Thymus (tissue), 11 donors: ENCODE measurements around the gene COL23A1. TPM values are rescaled to one million over a fixed set of nuclear protein-coding genes. Genes with fewer than 3 reads are reported as not detected.

ENCODE experiments used
- DNase-seq, 9 donors: peaks; one replicate each; pipeline ENCODE4 v3.0.0-alpha.2; 2013; ENCODE audit warnings: low spot score in 9 of 9, low read depth in 6 of 9, missing footprints in 1 of 9
- H3K27ac ChIP-seq, 2 donors: one replicate each; pipeline ENCODE4 v1.5.1; 2013; ENCODE audit warnings: control low read depth in 1 of 2, low read depth in 1 of 2, low read length in 1 of 2, mild to moderate bottlenecking in 1 of 2, moderate library complexity in 1 of 2
- H3K27me3 ChIP-seq, 2 donors: one replicate each; pipeline ENCODE4 v1.5.1; 2013; ENCODE audit warnings: low read length in 1 of 2; ENCODE audit not compliant: control insufficient read depth in 2 of 2, insufficient read depth in 1 of 2
- H3K36me3 ChIP-seq, 2 donors: one replicate each; pipeline ENCODE4 v1.5.1; 2013; ENCODE audit warnings: low read length in 1 of 2, mild to moderate bottlenecking in 1 of 2, moderate library complexity in 1 of 2; ENCODE audit not compliant: control insufficient read depth in 2 of 2, insufficient read depth in 2 of 2
- H3K4me1 ChIP-seq, 2 donors: one replicate each; pipeline ENCODE4 v1.5.1; 2013; ENCODE audit warnings: low read length in 2 of 2; ENCODE audit not compliant: control insufficient read depth in 2 of 2, insufficient read depth in 2 of 2
- H3K4me3 ChIP-seq, 2 donors: one replicate each; pipeline ENCODE4 v1.5.1; 2013; ENCODE audit warnings: low read length in 2 of 2, control low read depth in 1 of 2, mild to moderate bottlenecking in 1 of 2
- H3K9me3 ChIP-seq, 2 donors: one replicate each; pipeline ENCODE4 v1.5.1; 2013; ENCODE audit warnings: low read length in 1 of 2, mild to moderate bottlenecking in 1 of 2; ENCODE audit not compliant: control insufficient read depth in 2 of 2, insufficient read depth in 1 of 2
- WGBS: extraction: QIAGEN DNeasy Blood & Tissue Kit; methylation state at CpG from one replicate; pipeline ENCODE4 v1.1.7; 2013; 5-methylcytosine and 5-hydroxymethylcytosine counted together
- polyA plus RNA-seq: library from polyadenylated mRNA; stranded (reverse); fragments of 200-250 nt; gene quantifications from one replicate; pipeline ENCODE4 v1.2.3, GENCODE V29; 2013
- total RNA-seq: library from RNA; stranded (reverse); fragments of 120-200 nt; gene quantifications from one replicate; pipeline ENCODE4 v1.2.4, GENCODE V29; 2013
- donor health status: healthy.

Gene COL23A1
- total and polyA plus RNA-seq, 2 donors, result 1.5 to 2.6 TPM

- DNase-seq, result no peak
- WGBS, result 87% methylated on average over 8 of the region's 8 CpGs
- H3K27ac ChIP-seq, result no peak overlapping the region
- peaks cover 77 to 87% of the 10 kb centered on the region in 2 donors for H3K36me3 ChIP-seq
- no peak overlapping the region for H3K4me3 ChIP-seq
- H3K9me3 ChIP-seq, result no peaks in the 10 kb centered on the region
- H3K27me3 ChIP-seq, result no peaks in the 10 kb centered on the region
- no peaks in the 10 kb centered on the region for H3K4me1 ChIP-seq
Measured at GRCh38 chr5:178213748-178214151, 376.4 kb downstream of the COL23A1 start.

DNA sequence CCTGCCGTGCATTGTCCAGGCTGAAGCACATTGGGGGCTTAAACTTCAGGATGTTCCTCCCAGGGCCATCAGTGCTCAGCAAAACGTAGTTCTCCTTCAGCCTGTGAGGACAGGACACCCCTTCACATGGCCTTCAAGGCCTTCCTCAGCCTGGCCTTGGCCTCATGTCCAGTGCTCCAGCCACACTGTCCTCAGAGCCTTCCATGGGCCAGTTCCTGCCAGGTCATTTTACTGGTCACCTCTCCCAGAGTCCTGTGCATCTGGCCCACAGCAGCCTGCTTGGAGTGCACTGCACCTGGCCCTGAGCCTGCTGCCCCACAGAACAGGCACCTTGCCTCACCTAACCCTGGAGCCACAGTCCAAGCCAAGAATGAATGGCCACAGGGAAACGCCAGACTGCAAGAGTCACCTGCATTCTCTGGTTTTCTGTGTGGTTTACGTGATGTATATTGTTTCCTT, 377.2 kb downstream of the COL23A1 start:
- Histone ChIP-seq H3K4me3 (no peak overlapping the region), H3K27ac (no peak overlapping the region), H3K4me1 (no peaks in the 10 kb centered on the region), H3K36me3 (peaks cover 81 to 88% of the 10 kb centered on the region in 2 donors), H3K27me3 (no peaks in the 10 kb centered on the region), H3K9me3 (no peaks in the 10 kb centered on the region)
- 84% methylated on average over 4 of the region's 4 CpGs for WGBS
- DNase-seq, result no peak

DNA sequence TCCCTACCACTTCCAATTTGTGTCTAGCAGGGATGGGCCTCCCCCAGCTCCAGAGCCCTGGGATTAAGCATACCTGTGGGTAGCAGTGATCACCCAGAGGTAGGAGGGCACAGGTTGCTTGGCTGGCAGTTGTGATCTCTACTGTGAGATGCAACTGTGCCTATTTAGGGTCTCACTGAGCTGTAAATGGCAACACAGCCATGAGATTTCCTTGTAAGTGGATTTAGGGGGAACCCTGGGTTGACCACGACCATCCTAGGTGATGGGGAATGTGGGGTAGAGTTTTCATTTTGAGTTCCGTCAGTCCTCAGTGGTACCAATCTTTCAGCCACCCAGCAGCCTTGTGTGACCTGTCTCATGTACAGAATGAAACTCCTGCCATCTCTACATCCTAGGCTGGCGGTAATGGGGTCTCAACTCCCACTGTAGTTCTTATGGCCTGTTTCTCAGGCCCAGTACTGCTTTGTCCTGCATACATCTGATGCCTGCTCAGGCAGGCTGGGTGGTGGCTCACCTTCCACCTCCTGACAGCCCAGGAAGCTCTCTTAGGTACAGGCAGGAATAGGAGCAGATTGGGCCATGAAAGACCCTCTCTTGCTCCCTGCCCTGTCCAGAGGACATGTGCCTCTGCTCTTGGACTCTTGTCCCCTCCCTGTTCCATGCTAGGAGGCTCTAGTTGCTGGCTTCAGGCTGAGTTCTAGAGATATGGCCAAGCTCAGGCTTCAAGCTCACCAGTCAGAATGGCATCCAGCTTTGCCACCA, 377.8 kb downstream of the COL23A1 start:
- H3K27me3 ChIP-seq, result no peaks in the 10 kb centered on the region
- H3K4me1 ChIP-seq, result peaks cover 0 to 1% of the 10 kb centered on the region in 2 donors
- H3K27ac ChIP-seq, result no peak overlapping the region
- 93% methylated on average over 3 of the region's 3 CpGs for WGBS
- no peak overlapping the region for H3K4me3 ChIP-seq
- no peak for DNase-seq
- peaks cover 87 to 94% of the 10 kb centered on the region in 2 donors for H3K36me3 ChIP-seq
- no peaks in the 10 kb centered on the region for H3K9me3 ChIP-seq

GRCh38 chr5:178211095-178212048, 378.8 kb downstream of the COL23A1 start:
- no peak for DNase-seq
- H3K27ac ChIP-seq, result no peak overlapping the region
- H3K4me3 ChIP-seq, result no peak overlapping the region
- WGBS, result 87% methylated on average over 8 of the region's 8 CpGs
- peaks cover 9 to 12% of the 10 kb centered on the region in 2 donors for H3K4me1 ChIP-seq
- no peaks in the 10 kb centered on the region for H3K9me3 ChIP-seq
- H3K36me3 ChIP-seq, result peaks cover 95 to 99% of the 10 kb centered on the region in 2 donors
- H3K27me3 ChIP-seq, result no peaks in the 10 kb centered on the region

DNA sequence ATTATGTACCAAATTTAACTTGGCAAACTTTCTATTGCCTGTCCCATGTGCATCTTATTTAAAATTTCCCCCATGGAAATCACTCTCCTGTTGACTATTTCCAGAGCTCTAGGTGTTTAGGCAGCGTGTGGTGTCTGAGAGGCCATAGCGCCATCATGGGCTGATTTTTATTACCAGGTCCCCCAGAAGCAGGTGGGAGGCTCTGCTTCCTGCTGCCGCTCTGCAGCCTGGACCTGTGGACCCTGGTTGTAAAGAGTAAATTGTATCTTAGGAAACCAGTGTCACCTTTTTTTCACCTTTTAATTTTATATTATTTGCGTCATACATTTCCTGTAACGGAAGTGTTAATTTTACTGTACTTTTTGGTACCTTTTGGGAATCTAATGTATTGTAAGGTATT, 379.5 kb downstream of the COL23A1 start:
- WGBS, result 99% methylated on average over 5 of the region's 5 CpGs
- no peak for DNase-seq
- H3K4me1 ChIP-seq, result peaks cover 16 to 18% of the 10 kb centered on the region in 2 donors

DNA sequence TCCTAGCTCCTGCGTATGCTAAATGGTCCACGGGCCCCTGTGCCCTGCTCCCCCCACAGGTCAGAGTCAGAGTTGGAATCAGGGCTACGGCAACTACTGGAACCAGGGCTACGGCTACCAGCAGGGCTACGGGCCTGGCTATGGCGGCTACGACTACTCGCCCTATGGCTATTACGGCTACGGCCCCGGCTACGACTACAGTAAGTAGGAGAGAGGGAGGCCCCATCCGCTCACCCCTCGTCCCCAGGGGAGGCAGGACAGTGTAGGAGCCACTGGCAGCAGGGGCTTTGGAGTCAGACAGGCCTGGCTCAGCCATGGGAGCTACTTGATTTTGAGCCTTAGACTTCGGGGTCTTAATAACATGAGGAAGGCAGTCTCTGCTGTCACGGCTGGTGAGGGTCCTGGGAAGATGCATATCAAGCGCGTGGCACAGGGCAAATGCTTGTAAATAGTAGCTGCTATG, 380.1 kb downstream of the COL23A1 start:
- H3K9me3 ChIP-seq, result no peaks in the 10 kb centered on the region
- H3K27ac ChIP-seq, result no peak overlapping the region
- no peak overlapping the region for H3K4me3 ChIP-seq
- peaks cover 82 to 93% of the 10 kb centered on the region in 2 donors for H3K36me3 ChIP-seq
- no peaks in the 10 kb centered on the region for H3K27me3 ChIP-seq
- DNase-seq, result no peak
- WGBS, result 98% methylated on average over 18 of the region's 18 CpGs
- peaks cover 17 to 18% of the 10 kb centered on the region in 2 donors for H3K4me1 ChIP-seq

More for the DNA sequence above, 379.5 kb downstream of the COL23A1 start:
- Histone ChIP-seq H3K9me3 (no peaks in the 10 kb centered on the region), H3K27me3 (no peaks in the 10 kb centered on the region), H3K4me3 (no peak overlapping the region), H3K27ac (no peak overlapping the region), H3K36me3 (peaks cover 88 to 99% of the 10 kb centered on the region in 2 donors)

DNA sequence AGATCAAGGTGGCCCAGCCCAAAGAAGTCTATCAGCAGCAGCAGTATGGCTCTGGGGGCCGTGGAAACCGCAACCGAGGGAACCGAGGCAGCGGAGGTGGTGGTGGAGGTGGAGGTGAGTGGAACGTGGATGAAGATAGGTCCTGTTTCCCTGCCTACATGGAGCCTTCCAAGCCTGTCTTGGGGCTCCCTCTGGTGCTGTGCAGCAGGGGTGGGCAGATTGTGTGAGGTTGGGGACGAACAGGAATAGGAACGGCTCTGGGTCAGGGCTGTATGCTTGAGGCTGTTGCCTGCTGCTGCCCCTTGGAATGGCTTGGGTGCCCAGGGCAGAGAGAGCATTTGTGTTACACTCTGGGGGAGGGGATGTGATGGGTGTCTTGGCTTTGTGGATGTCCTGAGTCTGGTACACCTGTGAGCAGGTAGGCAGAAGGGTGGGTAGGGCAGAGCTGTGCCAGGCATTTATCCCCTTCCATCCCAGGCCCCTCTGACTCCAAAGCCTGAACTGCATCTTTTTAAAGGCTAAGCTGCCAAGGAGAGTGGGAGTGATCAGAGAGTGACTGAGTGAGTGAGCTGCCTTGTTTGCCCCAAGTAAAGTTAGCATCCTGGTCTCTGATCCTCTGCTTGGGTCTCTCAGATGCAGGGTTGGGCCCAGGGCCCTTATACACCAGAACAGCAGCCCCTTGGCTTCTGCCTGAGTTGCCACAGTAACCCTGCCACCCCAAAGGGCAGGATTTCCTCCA, 380.7 kb downstream of the COL23A1 start:
- Histone ChIP-seq H3K4me1 (peaks cover 17 to 18% of the 10 kb centered on the region in 2 donors), H3K27ac (no peak overlapping the region)
- 92% methylated on average over 8 of the region's 8 CpGs for WGBS

DNA sequence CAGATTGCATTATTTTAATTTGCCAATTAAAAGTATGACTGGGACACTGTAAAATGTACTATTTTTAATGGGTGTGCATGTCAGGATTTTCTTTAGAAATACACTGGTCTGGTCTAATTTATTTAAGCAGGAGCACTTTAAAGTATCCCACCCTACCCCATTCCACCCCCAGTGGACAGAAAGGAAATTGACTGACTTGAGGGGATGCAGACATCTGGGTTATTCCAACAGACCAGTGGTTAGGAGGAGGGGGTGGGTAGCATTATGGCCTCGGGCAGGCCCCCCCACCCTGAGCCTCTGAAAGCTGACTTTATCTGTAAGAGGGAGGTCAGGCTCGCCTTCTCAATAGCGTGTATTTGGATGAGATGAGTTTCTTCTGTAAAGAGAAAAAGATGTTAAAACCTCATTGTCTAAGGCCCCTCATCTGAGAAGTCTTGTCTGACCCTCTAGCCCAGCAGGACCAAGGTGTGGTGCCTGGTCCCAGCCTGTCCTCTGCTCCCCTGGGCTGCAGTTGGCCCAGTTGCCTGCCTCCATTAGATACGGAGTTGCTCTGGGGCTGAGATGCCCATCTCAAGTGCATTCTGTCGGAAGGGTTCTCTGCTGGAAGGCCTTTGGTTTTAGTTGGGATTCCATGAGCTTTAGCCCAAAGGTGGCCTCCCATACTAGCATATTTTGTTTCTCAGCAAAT, 381.5 kb downstream of the COL23A1 start:
- Histone ChIP-seq H3K9me3 (no peaks in the 10 kb centered on the region), H3K4me1 (peaks cover 17 to 21% of the 10 kb centered on the region in 2 donors), H3K36me3 (peaks cover 68 to 79% of the 10 kb centered on the region in 2 donors), H3K27me3 (no peaks in the 10 kb centered on the region), H3K27ac (no peak overlapping the region), H3K4me3 (no peak overlapping the region)
- 96% methylated on average over 5 of the region's 5 CpGs for WGBS
- DNase-seq, result no peak

More for the DNA sequence above, 380.7 kb downstream of the COL23A1 start:
- H3K36me3 ChIP-seq, result peaks cover 76 to 87% of the 10 kb centered on the region in 2 donors
- DNase-seq, result no peak
- no peaks in the 10 kb centered on the region for H3K27me3 ChIP-seq
- no peak overlapping the region for H3K4me3 ChIP-seq
- no peaks in the 10 kb centered on the region for H3K9me3 ChIP-seq
